NK-92 treated with Interleukin-12 subunit alpha and Interleukin-12 subunit beta, amount 100 ng/mL, for 24 hours (cell line): ENCODE measurements around the gene SIN3A.
"Not testable (repeated sequence)": the region's sequence is repeated elsewhere in the genome, so short reads cannot be mapped to it uniquely, and the experiment has no call there.

Source experiments
- DNase-seq: peaks from one replicate; lab custom pipeline; 2025; lab: John Stamatoyannopoulos, UW

The SIN3A gene

DNA sequence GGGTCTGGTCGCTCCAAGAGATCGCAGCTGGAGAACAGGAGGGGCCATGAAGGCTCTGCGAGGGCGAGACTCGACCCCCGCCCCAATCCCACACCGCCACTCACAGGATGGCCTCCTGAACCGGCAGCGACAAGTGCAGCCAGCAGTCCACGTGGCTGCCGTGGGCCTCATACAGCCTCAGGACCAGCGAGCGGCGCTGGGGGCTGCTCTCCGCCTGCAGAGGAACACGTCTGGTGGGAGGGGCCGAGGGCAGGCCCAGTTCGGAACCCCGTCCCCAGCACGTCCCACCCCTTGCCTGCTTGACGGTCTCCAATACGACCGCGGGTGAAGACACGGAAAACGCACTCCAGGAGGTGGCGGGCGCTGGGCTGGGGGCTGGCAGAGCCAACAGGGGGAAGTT lies 95.5 kb downstream of the SIN3A start:
- DNase-seq, result no peak

DNA sequence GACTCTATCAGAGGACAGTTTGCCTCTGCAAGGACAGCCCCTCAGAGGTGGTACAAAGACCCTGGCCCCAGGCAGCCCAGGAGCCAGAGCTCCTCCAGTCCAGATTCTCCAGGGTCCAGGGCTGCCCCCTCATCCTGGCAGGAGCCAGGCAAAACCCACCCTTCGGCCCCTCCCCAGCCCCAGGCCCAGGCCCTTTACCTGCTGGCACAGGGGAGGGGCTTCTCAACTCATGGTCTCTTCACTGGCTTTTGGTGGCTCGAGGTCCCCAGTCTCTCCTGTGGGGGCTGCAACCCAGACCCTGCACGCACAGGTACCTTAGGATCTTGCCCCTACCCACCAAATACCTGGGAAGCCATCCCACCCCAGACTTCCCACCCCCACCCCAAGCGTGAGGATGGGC lies 96.1 kb downstream of the SIN3A start:
- no peak for DNase-seq

DNA sequence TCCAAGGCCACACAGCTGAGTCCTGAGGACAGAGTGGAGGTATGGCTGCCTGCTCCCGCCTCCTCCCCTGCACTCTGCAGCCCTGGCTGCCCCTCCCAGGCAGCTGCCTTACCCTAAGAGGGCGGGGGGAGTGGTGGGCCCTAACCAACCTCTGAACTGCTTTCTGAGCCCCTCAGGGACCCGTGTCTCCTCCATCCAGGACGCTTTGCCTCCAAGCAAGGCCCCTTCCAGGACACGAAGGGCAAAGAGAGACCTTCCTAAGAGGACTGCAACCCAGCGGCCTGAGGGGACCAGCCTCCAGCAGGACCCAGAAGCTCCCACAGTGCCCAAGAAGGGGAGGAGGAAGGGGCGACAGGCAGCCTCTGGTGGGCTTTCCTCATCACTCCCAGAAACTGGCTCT lies 97.0 kb downstream of the SIN3A start:
- DNase-seq, result no peak

DNA sequence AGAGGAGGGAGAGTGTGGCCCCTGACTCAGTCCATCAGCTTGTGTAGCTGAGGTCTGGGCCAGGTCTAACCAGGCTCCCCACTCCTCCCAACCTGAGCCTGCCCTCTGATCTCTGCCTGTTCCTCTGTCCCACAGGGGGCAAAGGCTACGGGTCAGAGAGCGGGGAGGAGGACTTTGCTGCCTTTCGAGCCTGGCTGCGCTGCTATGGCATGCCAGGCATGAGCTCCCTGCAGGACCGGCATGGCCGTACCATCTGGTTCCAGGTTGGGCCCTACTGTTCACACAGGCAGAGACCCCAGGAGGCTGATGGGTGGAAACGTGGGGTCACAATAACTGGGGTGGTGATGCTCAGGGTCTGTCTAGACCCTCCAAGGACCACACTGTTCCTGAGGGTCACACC lies 97.9 kb downstream of the SIN3A start:
- DNase-seq, result no peak

DNA sequence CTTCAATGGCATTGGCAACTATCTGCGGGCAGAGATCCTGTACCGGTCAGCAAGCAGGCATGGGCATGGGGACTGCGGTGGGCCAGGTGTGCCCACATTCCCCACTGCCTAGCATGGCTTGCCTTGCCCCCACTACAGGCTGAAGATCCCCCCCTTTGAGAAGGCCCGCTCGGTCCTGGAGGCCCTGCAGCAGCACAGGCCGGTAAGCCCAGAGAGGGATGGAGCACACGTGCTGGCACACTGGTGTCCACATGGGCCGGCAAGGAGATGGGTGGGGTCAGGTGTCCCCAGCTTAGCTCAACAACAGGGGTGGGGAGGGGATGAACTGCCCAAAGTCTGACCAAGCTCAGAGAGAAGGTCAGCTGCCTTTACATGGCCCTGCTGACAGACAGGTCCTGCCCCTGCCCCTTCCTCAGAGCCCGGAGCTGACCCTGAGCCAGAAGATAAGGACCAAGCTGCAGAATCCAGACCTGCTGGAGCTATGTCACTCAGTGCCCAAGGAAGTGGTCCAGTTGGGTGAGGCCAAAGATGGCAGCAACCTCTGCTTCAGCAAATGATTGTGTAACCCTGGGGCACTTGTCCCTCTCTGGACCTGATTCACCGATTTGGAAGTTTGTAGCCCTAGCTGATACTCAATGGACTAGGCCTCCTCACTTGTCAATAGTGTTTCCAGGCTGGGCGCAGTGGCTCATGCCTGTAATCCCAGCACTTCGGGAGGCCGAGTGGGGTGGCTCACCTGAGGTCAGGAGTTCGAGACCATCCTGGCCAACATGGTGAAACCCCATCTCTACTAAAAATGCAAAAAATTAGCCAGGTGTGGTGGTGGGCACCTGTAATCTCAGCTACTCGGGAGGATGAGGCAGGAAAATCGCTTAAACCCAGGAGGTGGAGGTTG lies 99.1 kb downstream of the SIN3A start:
- no peak for DNase-seq

DNA sequence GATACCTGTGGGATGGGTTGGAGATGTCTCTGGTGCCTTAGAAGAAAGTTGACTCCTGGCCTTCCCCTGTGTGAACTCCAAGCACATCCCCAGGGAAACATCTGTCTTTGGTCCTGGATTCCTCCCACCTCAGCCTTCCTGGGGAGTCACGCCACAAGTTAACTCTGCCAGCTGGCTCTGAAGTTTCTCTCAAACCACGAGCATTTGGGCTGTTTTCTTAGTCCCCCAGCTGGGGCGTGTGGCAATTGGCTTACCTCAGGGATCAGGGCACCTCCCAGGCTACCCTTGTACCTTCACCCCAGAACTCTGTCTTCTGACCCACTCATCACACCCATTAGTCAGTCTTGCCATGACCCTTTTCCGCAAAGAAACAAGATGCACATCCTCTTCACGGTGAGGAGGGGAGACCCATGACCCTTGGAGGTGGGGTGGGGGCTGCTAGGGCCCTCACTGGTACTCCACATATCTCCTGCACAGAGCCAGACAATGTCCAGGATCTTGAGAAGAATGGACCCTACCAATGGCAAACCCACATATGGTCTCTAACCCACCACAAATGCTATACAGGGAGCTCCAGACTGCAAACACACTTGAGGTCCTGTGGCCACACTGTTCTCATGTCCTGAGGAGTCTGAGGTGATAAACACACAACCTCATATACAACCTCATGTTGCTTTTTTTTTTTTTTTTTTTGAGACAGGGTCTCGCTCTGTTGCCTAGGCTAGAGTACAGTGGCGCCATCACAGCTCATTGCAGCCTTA lies 100.7 kb downstream of the SIN3A start:
- peak; percentile 39 for DNase-seq

DNA sequence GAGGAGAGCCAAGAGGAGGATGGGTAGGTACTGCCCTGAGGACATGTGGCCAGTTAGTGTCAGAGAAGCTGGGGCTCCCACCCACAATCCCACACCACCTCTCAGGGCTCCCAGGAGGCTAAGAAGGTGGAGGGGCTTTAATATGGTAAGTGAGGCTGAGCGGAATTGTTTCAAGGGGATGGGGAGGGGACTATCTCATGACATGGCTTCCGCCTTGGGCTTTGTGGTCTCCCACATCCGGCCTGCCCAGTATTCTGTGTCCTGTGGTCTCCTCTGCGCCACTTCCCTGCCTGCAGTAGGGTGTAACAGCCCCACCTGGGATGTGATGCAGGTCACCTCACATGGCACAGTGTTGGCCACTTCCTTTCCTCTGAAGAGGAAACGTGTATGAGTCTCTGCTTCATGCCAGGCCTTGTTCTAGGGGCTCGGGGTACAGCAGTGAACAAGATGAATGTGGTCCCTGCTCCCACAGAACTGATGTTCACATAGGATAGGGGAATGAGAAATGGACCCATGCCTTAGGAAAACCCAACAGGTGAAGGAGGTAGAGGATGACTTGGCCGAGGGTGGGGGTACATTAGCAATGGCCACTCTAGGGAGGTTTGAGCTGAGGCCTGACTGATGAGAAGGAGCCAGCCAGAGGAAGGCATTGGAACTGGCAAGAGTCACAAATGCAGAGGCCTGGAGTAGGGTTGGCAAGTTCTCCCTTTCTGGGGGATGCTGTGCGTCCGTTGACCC lies 101.5 kb downstream of the SIN3A start:
- peak; percentile 96 for DNase-seq

DNA sequence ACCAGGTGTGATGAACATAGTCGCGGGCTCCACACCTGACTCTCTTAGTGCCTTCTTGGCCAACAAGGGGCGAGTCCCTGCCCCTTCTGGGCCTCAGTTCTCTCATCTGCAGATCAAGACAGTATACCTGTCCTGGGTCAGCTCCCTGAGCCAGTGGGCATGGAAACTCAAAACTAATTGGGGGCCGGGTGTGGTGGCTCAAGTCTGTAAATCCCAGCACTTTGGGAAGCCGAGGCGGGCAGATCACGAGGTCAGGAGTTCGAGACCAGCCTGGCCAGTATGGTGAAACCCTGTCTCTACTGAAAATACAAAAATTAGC lies 102.2 kb downstream of the SIN3A start:
- not testable (repeated sequence) for DNase-seq

DNA sequence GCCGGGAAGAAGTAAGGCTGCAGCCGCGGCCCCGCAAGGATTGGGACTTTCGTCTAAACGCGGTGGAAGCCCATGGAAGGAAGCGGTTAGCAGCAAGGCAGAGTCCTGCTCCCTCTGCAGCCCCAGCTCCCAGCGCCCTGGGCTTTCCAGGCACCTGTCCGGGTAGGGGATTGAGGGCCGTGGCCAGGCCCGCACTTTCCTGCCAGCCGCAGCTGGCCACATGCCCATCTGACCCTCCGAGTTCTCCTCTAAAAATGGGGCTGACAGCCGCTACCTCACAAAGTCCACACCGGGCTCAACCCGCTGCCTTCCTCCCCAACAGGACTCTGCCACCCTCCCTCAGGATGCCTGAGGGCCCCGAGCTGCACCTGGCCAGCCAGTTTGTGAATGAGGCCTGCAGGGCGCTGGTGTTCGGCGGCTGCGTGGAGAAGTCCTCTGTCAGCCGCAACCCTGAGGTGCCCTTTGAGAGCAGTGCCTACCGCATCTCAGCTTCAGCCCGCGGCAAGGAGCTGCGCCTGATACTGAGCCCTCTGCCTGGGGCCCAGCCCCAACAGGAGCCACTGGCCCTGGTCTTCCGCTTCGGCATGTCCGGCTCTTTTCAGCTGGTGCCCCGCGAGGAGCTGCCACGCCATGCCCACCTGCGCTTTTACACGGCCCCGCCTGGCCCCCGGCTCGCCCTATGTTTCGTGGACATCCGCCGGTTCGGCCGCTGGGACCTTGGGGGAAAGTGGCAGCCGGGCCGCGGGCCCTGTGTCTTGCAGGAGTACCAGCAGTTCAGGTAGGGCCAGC lies 102.7 kb downstream of the SIN3A start:
- no peak for DNase-seq

DNA sequence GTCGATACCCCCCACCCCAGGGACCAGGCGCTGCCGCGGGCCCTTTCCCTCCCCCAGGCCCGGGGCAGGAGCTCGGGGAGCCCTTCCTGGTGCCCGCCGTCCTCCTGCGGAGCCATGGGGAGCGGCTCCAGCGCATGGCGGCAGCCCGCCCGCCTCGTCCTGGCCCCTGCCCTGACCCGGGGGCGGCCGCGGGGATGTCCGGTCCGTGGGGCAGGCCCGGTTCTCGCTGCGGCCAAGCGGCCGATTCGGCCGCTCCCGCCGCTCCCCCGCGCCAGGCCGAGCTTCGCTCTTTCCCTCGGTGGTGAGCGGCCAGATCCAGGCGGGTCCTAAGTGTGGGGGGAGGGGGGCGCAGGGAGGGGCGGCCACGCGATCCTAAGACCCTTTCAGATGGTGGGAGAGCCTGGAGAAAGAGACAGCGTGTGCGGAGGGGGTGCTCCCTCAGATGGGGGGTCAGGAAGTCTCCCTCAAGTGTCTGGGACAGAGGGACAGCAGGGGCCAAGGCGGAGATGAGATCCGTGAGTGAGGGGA lies 103.4 kb downstream of the SIN3A start:
- no peak for DNase-seq

DNA sequence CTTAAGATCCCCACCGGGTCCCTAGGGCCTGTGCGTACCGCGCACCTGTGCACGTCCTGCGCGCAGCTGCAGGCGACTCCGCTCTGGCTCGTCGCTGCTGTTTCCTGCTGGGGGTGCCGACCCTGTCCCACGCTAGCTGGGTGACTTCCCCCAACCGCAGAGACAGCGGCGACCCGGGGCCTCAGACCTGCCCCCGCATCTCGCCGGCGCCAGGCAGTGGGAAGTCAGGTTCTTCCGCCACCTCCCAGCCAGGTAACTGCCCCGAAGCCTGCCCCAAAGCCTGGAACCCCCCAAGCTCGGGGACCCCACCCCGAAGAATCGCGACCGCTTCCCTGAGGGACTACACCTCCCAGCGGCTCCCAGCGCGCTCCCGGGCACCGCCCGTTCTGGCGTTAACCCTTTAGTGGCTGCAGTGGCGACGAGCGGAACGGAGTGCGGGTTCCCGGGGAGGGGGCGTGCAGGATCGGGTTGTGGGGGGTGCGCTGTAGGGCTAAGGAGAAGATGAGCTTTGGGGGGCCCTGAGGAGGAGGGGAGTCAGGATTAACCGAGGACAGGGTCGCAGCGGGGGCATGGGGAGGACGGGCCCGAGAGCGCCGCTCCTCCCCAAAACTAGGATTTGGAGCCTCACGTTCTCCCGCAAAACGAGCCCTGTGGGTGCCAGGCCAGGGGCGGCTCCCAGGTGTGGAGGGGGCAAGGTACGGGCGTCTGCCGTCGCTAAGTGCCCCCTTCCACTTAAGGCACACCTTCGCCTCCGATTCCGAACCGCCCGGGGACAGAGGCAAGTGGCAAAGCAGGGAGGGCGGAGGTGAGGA lies 104.1 kb downstream of the SIN3A start:
- no peak for DNase-seq

DNA sequence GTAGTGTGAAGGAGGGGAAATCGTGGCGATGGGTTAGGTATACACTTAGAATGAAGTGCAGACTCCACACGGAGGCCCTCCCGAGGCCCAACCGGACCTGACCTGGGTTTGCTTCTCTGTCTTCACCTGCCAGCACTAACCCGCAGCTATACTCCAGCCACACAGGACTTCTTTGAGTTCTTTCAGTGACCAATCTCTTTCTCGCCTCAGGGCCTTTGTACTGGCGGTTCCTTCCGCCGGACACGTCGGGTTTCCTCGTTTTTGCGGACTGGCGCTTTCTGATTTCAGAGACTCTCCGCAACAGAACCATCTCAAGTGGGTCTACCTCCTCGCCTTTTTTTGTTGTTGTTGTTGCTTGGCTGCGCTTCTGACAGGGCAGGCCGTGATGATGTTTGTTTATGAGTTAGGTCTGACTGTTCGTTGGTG lies 104.7 kb downstream of the SIN3A start, which contains the start of gene NEIL1:
Gene NEIL1 (plus strand): TSS at position 244 of the 426 bp plus-strand sequence. CDS start 1,867 bp downstream, outside the sequence.
- no peak for DNase-seq

DNA sequence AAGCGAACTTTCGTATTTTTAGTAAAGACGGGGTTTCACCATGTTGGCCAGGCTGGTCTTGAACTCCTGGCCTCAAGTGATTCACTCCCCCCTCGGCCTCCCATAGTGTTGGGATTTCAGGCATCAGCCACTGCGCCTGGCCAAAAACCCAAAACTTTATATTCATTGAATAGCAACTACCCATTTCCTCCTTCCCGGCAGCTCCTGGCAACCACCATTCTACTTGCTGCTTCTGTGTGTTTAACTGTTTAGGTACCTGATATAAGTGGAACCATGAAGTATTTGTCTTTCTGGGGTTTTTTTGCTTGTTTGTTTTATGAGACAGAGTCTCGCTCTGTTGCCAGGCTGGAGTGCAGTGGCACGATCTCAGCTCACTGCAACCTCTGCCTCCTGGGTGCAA lies 107.5 kb downstream of the SIN3A start:
- not testable (repeated sequence) for DNase-seq

DNA sequence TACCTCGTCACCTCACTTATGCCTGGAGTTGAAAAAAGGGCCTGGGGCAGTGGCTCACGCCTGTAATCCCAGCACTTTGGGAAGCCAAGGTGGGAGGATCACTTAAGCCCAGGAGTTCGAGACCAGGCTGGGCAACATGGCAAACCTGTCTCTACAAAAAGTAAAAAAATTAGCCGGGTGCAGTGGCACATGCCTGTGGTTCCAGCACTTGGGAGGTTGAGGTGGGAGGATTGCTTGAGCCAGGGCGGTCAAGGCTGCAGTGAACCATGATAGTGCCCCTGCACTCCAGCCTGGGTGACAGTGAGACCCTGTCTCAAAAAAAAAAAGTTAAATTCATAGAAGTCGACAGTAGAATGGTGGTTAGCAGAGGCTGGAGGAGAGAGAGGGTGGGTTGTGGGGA lies 109.3 kb downstream of the SIN3A start:
- no peak for DNase-seq

DNA sequence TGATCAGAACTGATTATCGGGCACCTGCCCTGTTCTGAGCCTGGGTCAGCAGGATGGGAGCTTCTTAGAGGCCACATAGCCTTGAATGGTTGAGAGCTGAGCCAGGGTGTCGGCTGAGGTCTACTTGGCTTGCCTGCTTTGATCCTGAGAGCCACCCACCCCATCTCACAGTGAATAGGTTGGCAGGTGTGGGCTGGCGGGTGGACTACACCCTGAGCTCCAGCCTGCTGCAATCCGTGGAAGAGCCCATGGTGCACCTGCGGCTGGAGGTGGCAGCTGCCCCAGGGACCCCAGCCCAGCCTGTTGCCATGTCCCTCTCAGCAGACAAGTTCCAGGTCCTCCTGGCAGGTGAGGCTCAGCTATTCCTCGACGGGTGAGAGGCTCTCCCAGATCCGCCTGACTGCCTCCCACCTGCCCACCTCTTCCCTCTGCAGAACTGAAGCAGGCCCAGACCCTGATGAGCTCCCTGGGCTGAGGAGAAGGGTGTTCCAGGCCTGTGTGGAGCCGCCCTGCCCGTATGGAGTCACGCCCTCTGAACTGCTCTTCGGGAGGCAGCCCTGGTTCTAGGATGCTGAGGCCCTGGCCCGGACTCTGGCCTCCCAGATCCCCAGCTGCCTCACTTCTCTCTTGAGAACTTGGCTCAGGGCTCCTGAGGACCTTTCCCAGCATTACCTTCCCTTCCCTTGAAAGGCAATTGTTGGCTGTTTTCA lies 111.8 kb downstream of the SIN3A start:
- no peak for DNase-seq

DNA sequence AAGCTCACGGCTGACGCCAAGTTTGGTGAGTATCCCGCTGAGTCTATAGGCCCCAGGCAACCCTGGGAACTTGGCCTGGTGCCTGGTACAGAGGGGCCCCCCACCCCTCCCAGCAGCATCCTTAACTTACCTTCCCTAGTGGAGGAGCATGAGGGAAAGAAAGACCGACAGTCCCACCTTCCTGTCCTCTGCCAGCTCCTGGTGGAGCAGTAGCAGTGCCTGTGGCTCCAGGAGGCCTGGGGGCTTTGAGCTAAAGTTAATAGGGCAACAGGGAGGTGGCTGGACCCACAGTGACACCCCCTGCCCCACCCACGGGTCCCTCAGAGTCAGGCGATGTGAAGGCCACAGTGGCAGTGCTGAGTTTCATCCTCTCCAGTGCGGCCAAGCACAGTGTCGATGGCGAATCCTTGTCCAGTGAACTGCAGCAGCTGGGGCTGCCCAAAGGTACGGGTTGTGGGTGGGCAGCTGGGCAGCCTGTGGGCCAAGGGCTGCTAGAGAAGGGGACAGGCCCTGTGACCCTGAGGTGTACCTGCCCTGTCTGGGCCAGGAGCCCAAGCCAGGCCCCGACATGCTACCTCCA lies 112.7 kb downstream of the SIN3A start:
- DNase-seq, result no peak

DNA sequence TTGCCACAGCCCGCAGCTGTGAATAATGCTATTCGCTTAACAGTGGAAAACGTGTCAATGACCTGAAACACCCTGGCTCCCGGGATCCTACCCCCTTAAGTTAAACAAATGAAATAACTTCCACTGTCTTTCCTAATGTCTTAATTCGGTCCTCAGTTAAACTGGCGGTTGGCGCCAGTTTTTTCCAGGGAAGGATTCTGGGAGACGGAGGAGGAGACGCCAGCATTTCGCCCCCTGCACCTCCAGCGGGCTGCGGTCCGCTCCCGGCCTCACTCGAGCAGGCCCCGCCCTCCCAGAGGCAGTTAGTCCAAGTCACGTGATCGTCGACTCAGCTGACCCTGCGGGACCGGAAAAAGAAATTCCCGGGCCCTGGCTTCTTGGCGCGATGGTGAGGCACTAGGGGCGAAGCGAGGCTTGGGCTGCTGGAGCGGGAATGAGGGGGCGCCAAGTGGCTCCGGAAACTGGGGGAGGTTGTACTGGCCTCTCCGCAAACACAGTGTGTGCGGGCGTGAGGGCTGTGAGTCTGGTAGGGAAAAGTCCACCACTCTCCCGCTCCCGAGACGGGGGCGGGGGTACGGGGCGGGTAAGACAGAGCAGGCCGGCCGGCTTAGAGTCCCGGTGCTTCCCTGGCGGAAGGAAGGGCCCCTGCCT lies 115.7 kb downstream of the SIN3A start, which contains the start of gene COMMD4:
Gene COMMD4 (plus strand): TSS at position 359 of the 651 bp plus-strand sequence. CDS start 27 bp downstream, at position 386.
- peak; percentile 88 for DNase-seq

DNA sequence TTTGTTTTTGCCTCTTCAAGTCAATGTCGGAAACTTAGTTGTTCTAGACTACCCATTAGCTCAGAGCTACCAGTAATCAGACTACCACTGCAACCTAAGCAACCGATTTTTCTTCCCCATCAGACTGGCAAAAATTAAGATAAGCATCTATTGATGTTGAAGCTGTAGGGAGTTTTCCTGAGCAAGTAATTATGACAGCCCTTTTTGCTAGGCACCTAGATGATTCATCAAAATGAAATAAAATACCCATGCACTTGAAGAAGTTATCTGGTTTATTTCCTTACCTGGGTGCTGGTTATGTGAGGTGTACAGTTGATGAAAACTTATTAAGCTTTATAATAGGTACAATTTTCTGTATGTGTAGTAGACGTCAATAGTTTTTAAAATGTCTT lies 116.2 kb downstream of the SIN3A start:
- DNase-seq, result no peak
